Esophagus squamous epithelium (tissue), 5 donors: ENCODE data around the gene TLK1. TPM values are rescaled to one million over a fixed set of nuclear protein-coding genes. Genes with fewer than 3 reads are reported as not detected.

ENCODE experiments used
- DNase-seq: peaks from one replicate; lab custom pipeline; 2025; lab: John Stamatoyannopoulos, UW
- H3K27ac ChIP-seq, 4 donors: fragments of 200-600 bp; sonication (generic); one replicate each; pipeline ENCODE4 v1.5.1; 2016 to 2019; ENCODE audit warnings: mild to moderate bottlenecking in 1 of 4
- H3K27me3 ChIP-seq, 4 donors: fragments of 200-600 bp; sonication (generic); 1 replicate in 3 of 4; 2 replicates in 1 of 4; pipeline versions ENCODE4 v1.5.1 to v1.6.0; 2017 to 2021; ENCODE audit warnings: antibody characterized with exemption in 1 of 4
- H3K36me3 ChIP-seq, 3 donors: fragments of 200-600 bp; sonication (generic); one replicate each; pipeline ENCODE4 v1.5.1; 2016 to 2019
- H3K4me1 ChIP-seq, 3 donors: fragments of 200-600 bp; sonication (generic); one replicate each; pipeline ENCODE4 v1.5.1; 2017 to 2019
- H3K4me3 ChIP-seq, 4 donors: fragments of 200-600 bp; sonication (generic); 1 replicate in 3 of 4; 2 replicates in 1 of 4; pipeline ENCODE4 v1.5.1; 2016 to 2019; ENCODE audit warnings: mild to moderate bottlenecking in 2 of 4, moderate library complexity in 1 of 4
- H3K9me3 ChIP-seq, 3 donors: fragments of 200-600 bp; sonication (generic); one replicate each; pipeline ENCODE4 v1.5.1; 2016 to 2019
- POLR2A ChIP-seq, 4 donors: fragments of 450-650 bp; IDR thresholded peaks; one replicate each; pipeline ENCODE4 v1.6.1; 2017; ENCODE audit warnings: antibody characterized with exemption in 4 of 4, mild to moderate bottlenecking in 4 of 4, moderate library complexity in 3 of 4
- WGBS, 2 donors: methylation state at CpG; one replicate each; pipeline ENCODE4 v1.1.5; 2018; 5-methylcytosine and 5-hydroxymethylcytosine counted together
- intact Hi-C: fragments of 100-400 bp; cut with DNase I; formaldehyde crosslinking; loops from one replicate; pipeline ENCODE4 v1.15.0; 2022
- total RNA-seq, 4 donors: library from RNA; depleted of rRNA; stranded (reverse); fragments of >200 nt; gene quantifications; one replicate each; pipeline ENCODE4 v1.1.0, GENCODE V29; 2016
- TF ChIP-seq, protein P1 (sequence below), 6 experiments: fragments of 450-650 bp in 4 of 6; fragments of 200-600 bp in 2 of 6; sonication (generic) in 2 of 6; IDR thresholded peaks; one replicate each; pipeline ENCODE4 v1.5.1; 2016 to 2019; ENCODE audit warnings: antibody characterized with exemption in 6 of 6, mild to moderate bottlenecking in 4 of 6, moderate library complexity in 4 of 6
- donor health status: DM: yes; HTN: yes; CAD: no.

The TLK1 gene
- total RNA-seq, 4 donors from 2014 or later: 11.1 to 24.5 (median 20.0) TPM

GRCh38 chr2:171149986-171150693, 10.6 kb downstream of the TLK1 start:
- H3K4me3 ChIP-seq: no peak overlapping the region
- no peaks in the 10 kb centered on the region for H3K9me3 ChIP-seq
- WGBS, 2 donors: 91 to 95% methylated on average over 4 of the region's 4 CpGs
- H3K27me3 ChIP-seq: no peaks in the 10 kb centered on the region
- TF ChIP-seq, protein P1, sequence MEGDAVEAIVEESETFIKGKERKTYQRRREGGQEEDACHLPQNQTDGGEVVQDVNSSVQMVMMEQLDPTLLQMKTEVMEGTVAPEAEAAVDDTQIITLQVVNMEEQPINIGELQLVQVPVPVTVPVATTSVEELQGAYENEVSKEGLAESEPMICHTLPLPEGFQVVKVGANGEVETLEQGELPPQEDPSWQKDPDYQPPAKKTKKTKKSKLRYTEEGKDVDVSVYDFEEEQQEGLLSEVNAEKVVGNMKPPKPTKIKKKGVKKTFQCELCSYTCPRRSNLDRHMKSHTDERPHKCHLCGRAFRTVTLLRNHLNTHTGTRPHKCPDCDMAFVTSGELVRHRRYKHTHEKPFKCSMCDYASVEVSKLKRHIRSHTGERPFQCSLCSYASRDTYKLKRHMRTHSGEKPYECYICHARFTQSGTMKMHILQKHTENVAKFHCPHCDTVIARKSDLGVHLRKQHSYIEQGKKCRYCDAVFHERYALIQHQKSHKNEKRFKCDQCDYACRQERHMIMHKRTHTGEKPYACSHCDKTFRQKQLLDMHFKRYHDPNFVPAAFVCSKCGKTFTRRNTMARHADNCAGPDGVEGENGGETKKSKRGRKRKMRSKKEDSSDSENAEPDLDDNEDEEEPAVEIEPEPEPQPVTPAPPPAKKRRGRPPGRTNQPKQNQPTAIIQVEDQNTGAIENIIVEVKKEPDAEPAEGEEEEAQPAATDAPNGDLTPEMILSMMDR (IDR thresholded peaks at IDR 0.05): no peak
- TF ChIP-seq POLR2A (IDR thresholded peaks at IDR 0.05): no peak
- H3K27ac ChIP-seq: no peak overlapping the region
- intact Hi-C loops: no loop called here
- no peak for DNase-seq
- H3K36me3 ChIP-seq: no peaks in the 10 kb centered on the region
- H3K4me1 ChIP-seq: peaks cover 0 to 41% (median 6%) of the 10 kb centered on the region in 3 donors

DNA sequence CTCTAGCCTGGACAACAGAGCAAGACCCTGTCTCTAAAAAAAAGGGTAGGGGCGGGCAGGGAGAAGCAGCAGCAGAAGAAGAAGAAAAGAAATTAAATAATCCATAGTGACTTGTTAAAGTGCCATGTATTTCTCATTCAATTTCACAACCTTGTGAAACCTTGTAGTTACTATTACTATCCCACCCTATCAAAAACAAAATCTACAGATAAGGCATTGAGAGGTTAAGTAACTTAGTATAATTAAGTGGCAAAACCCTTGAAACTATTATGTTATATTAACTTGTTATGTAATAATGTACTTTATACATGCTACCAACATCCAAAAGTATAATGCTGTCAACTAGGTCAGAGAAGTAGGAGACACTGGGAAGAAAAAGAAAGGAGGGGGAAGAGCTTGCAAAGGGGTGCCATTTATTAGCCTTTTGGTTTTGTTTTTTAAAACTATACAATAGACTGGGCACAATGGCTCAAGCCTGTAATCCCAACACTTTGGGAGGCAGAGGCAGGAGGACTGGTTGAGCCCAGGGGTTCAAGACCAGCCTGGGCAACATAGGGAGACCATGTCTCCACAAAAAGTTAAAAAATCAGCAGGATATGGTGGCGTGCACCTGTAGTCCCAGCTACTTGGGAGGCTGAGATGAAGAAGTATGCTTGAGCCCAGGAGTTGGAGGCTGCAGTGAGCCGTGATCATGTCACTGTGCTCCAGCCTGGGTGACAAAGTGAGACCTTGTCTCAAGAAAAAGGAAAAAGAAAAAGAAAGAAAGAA, 11.3 kb downstream of the TLK1 start:
- 85 to 98% methylated on average over 3 of the region's 3 CpGs for WGBS, 2 donors
- no peaks in the 10 kb centered on the region for H3K36me3 ChIP-seq
- TF ChIP-seq POLR2A (IDR thresholded peaks at IDR 0.05): no peak
- TF ChIP-seq, protein P1 (IDR thresholded peaks at IDR 0.05): no peak
- DNase-seq: no peak
- H3K27ac ChIP-seq: no peak overlapping the region
- intact Hi-C loops: no loop called here
- H3K27me3 ChIP-seq: no peaks in the 10 kb centered on the region
- peaks cover 0 to 39% (median 6%) of the 10 kb centered on the region in 3 donors for H3K4me1 ChIP-seq
- H3K9me3 ChIP-seq: no peaks in the 10 kb centered on the region
- H3K4me3 ChIP-seq: no peak overlapping the region

DNA sequence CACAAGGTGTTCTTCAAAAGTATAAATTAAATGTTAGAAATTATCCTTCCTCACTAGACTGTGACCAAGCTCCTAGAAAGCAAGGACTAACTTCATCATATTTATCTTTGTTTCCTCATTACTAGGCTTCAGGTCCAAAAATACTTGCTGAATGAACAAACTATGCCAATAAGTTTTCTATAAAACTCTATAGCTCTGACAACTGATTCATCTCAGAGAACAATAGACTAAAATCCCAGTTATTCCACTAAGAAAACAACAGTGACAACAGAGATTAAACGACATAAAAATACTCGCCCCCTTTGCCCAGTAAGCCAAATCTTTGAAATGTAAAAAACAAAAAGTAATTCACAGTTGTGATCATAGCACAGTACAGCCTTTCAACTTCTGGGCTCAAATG, 13.6 kb downstream of the TLK1 start:
- no peak for DNase-seq
- Histone ChIP-seq H3K27me3 (no peaks in the 10 kb centered on the region), H3K4me1 (peaks cover 0 to 36% (median 6%) of the 10 kb centered on the region in 3 donors), H3K36me3 (no peaks in the 10 kb centered on the region), H3K4me3 (no peak overlapping the region), H3K27ac (peak overlapping the region in 1 of 4 donors; percentile 27), H3K9me3 (no peaks in the 10 kb centered on the region)
- 33 to 38% methylated on average over 2 of the region's 2 CpGs for WGBS, 2 donors
- intact Hi-C loops: no loop called here
- TF ChIP-seq POLR2A (IDR thresholded peaks at IDR 0.05): no peak
- TF ChIP-seq, protein P1 (IDR thresholded peaks at IDR 0.05): no peak

DNA sequence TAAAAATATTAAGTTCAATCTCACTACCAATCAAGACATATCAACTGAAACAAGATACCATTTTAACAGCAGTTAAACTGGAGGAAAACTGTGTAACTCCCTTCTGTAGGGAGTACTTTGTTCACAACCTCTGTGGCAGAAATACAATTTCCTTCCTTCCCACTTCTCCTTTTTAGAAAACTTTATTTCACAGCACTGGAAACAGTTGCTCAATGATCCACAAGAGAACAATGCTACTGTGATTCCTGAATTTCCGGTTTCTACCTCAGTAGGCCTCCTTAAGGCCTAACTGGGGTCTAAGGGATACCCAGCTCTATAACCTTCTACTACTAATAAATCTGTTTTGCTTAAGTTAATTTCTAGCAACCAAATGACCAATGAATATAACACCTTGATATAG, 14.1 kb downstream of the TLK1 start:
- 38 to 56% methylated on average over 1 of the region's 1 CpG for WGBS, 2 donors
- Histone ChIP-seq H3K27ac (no peak overlapping the region), H3K9me3 (no peaks in the 10 kb centered on the region), H3K36me3 (no peaks in the 10 kb centered on the region), H3K4me3 (no peak overlapping the region), H3K4me1 (peaks cover 0 to 41% (median 6%) of the 10 kb centered on the region in 3 donors), H3K27me3 (no peaks in the 10 kb centered on the region)
- intact Hi-C loops: no loop called here
- no peak for DNase-seq
- no peak for TF ChIP-seq POLR2A (IDR thresholded peaks at IDR 0.05)
- TF ChIP-seq, protein P1 (IDR thresholded peaks at IDR 0.05): no peak

GRCh38 chr2:171146071-171146470, 14.6 kb downstream of the TLK1 start:
- WGBS, 2 donors: 60 to 73% methylated on average over 2 of the region's 2 CpGs
- TF ChIP-seq POLR2A (IDR thresholded peaks at IDR 0.05): no peak
- TF ChIP-seq, protein P1 (IDR thresholded peaks at IDR 0.05): no peak
- Histone ChIP-seq H3K27ac (no peak overlapping the region), H3K4me3 (no peak overlapping the region), H3K4me1 (peaks cover 0 to 46% (median 6%) of the 10 kb centered on the region in 3 donors), H3K9me3 (no peaks in the 10 kb centered on the region), H3K36me3 (no peaks in the 10 kb centered on the region), H3K27me3 (no peaks in the 10 kb centered on the region)
- intact Hi-C loops: no loop called here
- DNase-seq: no peak
